Central memory CD8-positive, alpha-beta T cell (primary cell): ENCODE data around the gene PIP5K1C.
A peak's percentile ranks its signal among the peaks of the same experiment; 100 is the strongest.

Source experiments
- ATAC-seq: fragments of 150-1000 bp; cut with Tn5 transposase; replicated peaks from 2 replicates; pipeline ENCODE4 v1.10.0; 2022; ENCODE audit warnings: mild to moderate bottlenecking, moderate FRiP score, moderate number of reproducible peaks; ENCODE audit not compliant: poor library complexity, severe bottlenecking; ENCODE audit errors: extremely low read depth
- DNase-seq, 2 donors: peaks; one replicate each; pipeline ENCODE4 v3.0.0; 2021; ENCODE audit warnings: low spot score in 2 of 2
- H3K27ac Mint-ChIP-seq: one replicate; pipeline ENCODE4 v1.8.0; 2022; ENCODE audit warnings: low read depth, mild to moderate bottlenecking, moderate library complexity, mixed read lengths
- H3K27me3 Mint-ChIP-seq: one replicate; pipeline ENCODE4 v1.8.0; 2022; ENCODE audit warnings: mixed read lengths
- H3K36me3 Mint-ChIP-seq: one replicate; pipeline ENCODE4 v1.8.0; 2022; ENCODE audit warnings: mild to moderate bottlenecking, moderate library complexity, mixed read lengths; ENCODE audit not compliant: insufficient read depth
- H3K4me1 Mint-ChIP-seq: one replicate; pipeline ENCODE4 v1.8.0; 2022; ENCODE audit warnings: mixed read lengths
- H3K4me3 Mint-ChIP-seq: one replicate; pipeline ENCODE4 v1.8.0; 2022; ENCODE audit warnings: mild to moderate bottlenecking, moderate library complexity, mixed read lengths
- H3K9me3 Mint-ChIP-seq: one replicate; pipeline ENCODE4 v1.8.0; 2022; ENCODE audit warnings: mixed read lengths

Gene PIP5K1C

DNA sequence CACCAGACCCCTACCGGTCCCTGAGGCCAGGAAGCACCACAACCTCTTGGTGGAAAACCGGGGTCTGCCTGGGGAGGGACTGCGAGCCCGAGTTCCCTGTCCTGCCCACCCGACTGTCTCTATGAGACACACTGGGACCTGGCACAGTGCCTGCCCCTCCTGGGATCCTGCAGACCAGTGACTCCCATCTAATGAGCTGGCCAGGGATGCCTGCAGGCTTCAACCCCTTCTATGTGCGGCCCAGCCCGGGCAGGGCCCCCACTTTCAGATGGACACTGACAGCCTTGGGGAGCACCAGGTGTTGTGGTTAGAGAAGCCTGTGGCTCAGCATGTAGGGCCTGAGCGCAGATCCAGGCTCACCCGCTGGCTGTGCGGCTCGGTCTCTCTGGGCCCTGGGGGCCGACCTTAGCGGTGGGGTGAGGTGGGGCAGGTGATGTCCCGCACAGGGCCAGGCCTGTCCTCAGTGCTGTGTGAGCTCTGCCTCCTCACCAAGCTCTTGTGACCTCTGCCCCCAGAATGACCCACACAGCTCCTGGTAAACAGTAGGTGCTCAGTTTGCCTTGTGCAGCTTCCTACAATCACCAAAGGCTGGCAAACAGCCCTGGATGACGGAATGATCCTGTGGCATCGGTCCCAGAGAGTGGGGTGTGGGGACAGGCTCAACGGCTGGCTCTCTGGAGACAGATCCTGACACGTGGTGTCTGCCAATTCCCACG, 55.8 kb downstream of the PIP5K1C start:
- Mint-ChIP-seq H3K27ac (no peak overlapping the region), H3K9me3 (no peaks in the 10 kb centered on the region)
- no peak for ATAC-seq

DNA sequence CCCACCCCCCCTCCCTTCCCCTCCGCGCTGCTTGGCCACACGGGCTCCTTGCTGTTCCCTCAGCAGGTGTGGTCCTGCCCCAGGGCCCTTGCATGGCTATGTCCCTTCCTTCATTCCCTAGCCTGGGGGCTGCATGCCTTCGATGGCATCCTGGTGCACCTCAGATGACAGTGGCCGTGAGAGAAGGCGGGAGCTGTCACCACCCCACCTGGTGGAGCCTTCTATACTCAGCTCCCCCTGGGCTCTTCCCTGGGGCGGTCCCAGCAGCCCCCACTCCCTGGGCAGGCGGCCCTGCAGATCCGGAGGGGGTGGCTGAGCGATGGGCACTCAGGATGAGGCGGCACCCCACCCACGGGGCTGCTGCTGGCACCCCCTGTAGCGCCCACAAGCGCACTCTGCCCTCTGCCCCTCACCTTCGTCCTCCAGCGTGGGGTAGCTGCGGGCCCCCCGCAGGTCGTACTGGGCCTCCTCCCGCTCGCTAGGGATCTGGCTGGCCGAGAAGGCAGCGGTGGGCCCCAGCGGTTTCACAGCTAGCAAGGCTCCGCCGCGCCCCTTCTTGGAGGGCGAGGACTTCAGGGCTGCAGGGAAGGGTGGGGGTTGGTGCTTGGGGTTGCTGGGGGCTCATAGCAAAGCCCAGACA, 56.5 kb downstream of the PIP5K1C start:
- no peaks in the 10 kb centered on the region for H3K27me3 Mint-ChIP-seq
- no peak overlapping the region for H3K4me3 Mint-ChIP-seq
- ATAC-seq = no peak
- no peak overlapping the region for H3K27ac Mint-ChIP-seq
- DNase-seq = no peak
- H3K4me1 Mint-ChIP-seq = no peaks in the 10 kb centered on the region
- H3K36me3 Mint-ChIP-seq = peaks cover 14% of the 10 kb centered on the region
- H3K9me3 Mint-ChIP-seq = no peaks in the 10 kb centered on the region

More for the DNA sequence above, 55.8 kb downstream of the PIP5K1C start:
- DNase-seq = no peak
- H3K36me3 Mint-ChIP-seq = peaks cover 11% of the 10 kb centered on the region
- H3K4me1 Mint-ChIP-seq = no peaks in the 10 kb centered on the region
- H3K4me3 Mint-ChIP-seq = no peak overlapping the region
- H3K27me3 Mint-ChIP-seq = no peaks in the 10 kb centered on the region

DNA sequence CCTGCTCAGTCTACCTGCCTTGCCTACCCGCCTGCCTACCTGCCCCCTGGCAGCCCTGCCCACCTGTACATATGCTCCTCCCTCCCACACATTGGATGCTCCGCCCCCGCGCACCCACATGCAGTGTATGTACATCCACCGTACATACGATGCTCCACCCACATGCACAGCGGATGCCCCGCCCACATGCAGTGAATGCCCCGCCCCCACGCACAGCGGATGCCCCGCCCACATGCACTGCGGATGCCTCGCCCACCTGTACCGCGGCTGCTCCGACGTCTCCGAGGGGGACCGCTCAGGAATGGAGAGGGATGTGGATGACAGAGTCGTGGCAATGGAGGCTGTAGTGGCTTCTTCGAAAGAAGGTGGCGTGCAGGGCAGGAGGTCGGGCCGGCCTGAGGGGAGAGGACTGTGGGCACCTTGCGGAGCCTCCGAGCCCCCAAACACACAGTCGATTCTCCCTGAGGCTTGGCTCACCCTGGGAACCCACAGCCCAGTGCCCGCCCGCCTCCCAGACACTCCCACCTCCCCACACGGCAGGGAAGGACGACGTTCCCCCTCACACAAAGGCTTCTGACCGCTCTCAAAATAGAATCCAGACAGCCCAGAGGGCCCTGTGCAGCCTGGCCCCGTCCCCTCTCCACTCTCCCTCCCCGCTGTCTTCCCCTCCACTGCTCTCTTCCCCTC, 57.1 kb downstream of the PIP5K1C start:
- DNase-seq (no peak), ATAC-seq (no peak)
- no peaks in the 10 kb centered on the region for H3K9me3 Mint-ChIP-seq
- H3K27me3 Mint-ChIP-seq = no peaks in the 10 kb centered on the region
- H3K4me3 Mint-ChIP-seq = no peak overlapping the region
- H3K27ac Mint-ChIP-seq = no peak overlapping the region
- no peaks in the 10 kb centered on the region for H3K4me1 Mint-ChIP-seq
- H3K36me3 Mint-ChIP-seq = peaks cover 17% of the 10 kb centered on the region

DNA sequence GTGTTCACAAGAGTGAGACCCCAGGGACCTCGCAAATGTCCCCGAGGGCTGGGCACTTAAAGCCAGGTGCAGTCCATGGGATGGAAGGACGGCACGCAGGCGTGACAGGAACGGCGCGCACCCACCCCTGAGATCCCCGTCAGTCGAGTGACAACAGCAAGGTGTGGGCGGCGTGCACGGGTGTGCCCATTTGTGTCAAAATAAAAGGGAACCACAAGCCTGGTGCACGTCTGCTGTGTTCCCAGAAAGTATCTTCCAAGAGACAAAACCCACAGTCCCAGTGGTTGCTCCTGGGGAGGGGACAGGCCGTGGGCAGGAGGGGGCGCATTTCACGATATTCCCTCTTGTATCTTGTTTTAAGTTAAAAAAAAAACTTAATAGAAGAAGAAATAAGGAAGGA, 58.0 kb downstream of the PIP5K1C start:
- Mint-ChIP-seq H3K4me1 (no peaks in the 10 kb centered on the region), H3K27ac (no peak overlapping the region), H3K9me3 (no peaks in the 10 kb centered on the region), H3K36me3 (peaks cover 17% of the 10 kb centered on the region), H3K4me3 (no peak overlapping the region), H3K27me3 (no peaks in the 10 kb centered on the region)
- no peak for ATAC-seq
- no peak for DNase-seq

DNA sequence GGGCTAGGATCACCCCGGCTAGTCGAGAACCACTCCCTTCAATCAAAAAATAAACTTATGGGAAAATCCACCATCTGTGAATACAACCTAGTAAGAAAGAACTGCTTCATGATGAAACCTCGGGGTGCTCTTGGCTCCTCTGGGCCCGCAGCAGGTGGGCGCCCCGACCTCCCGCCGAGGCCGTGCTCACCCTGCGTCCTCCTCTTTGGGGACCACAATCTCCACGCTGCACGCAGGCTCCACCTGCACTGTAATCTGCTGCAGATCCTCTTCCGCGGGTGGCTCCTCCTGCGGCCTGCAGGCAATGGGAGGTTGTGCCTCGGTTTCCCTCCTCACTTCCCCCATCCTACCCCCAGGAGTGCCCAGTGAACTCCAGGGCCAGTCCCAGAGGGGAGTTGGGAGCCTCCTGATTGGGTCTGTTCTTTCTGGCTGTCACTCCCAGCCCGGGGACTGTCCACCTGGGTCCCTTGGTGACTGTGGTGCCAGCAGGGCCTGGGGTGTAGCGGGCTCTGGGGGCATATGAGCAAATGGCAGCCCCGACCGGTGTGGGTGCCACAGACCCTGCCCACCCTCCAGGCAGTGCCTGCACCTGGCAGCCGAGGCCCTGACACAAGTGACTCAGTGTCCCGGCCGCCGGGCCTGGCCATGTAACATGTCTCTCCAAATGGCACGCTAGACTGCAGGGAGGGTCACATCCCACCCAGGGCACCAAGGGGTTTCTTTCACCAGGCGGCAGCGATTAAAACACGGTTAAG, 58.6 kb downstream of the PIP5K1C start:
- no peak overlapping the region for H3K27ac Mint-ChIP-seq
- DNase-seq = no peak
- H3K9me3 Mint-ChIP-seq = no peaks in the 10 kb centered on the region
- ATAC-seq = no peak
- no peaks in the 10 kb centered on the region for H3K4me1 Mint-ChIP-seq
- no peak overlapping the region for H3K4me3 Mint-ChIP-seq
- no peaks in the 10 kb centered on the region for H3K27me3 Mint-ChIP-seq
- H3K36me3 Mint-ChIP-seq = peaks cover 17% of the 10 kb centered on the region

DNA sequence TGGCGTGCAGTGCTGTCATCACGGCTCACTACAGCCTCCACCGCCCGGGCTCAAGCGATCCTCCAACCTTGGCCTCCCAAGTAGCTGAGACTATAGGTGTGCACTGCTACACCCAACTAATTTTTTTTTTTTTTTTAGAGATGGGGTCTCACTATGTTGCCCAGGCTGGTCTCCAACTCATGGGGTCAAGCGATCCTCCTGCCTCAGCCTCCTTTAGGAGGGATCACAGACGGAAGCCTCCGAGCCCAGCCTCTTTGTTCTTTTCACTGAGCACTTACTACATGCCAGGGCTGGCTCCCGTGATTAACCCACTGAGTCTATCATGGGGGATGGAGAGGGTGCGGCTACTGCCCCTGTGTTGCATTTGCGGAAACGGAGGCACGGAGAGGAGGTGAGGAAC, 60.8 kb downstream of the PIP5K1C start:
- Mint-ChIP-seq H3K27ac (no peak overlapping the region), H3K9me3 (no peaks in the 10 kb centered on the region), H3K4me1 (peaks cover 2% of the 10 kb centered on the region), H3K27me3 (no peaks in the 10 kb centered on the region), H3K36me3 (peaks cover 15% of the 10 kb centered on the region), H3K4me3 (no peak overlapping the region)
- DNase-seq (no peak), ATAC-seq (no peak)

DNA sequence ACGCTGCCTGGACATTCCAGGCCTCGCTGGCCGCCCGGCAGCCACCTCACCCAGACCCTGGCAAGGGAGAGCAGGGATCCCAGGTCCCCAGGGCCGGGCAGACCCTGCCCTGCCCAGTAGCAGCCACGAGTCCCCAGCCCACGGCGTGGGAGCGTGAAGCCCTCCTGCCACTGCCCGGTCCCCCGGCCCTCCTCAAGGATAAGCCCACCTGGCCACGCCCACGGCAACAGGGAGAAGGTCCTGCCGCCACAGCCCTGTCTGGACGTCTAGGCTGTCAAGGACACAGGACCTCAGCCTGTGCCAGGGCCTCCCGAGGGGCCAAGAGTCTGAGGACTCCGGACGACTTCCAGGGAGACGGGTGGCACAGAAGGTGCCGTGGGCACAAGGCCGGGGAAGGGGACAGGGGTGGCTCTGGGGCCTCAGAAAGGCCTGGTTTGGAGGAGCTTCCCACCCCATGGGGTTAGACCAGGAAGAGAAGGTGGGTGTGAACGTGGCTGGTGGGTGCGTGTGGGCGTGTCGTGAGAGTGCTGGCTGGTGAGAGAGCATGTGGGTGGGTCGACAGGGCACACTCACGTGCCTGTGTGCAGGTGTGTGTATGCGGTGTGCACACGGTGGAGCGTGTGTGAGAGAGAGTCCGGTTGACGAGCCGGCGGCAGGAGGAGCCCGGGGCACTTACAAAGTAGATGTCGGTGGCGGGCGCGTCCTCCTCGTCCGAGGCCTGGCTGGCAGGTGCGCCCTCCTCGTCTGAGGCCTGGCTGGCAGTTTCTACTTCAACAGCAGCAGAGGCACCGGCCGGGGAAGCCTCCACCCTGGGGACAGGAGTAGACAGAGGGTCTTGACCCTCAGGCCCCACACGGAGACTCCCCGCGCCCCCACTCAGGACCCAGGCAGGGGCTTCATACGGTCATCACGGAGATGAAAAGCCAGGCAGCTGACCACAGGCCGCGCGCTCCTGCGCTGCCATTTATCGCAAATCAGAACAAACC, 61.8 kb downstream of the PIP5K1C start:
- ATAC-seq (no peak), DNase-seq (no peak)
- peaks cover 6% of the 10 kb centered on the region for H3K4me1 Mint-ChIP-seq
- H3K27me3 Mint-ChIP-seq = no peaks in the 10 kb centered on the region
- H3K36me3 Mint-ChIP-seq = peaks cover 12% of the 10 kb centered on the region
- H3K9me3 Mint-ChIP-seq = no peaks in the 10 kb centered on the region
- no peak overlapping the region for H3K4me3 Mint-ChIP-seq
- H3K27ac Mint-ChIP-seq = no peak overlapping the region

DNA sequence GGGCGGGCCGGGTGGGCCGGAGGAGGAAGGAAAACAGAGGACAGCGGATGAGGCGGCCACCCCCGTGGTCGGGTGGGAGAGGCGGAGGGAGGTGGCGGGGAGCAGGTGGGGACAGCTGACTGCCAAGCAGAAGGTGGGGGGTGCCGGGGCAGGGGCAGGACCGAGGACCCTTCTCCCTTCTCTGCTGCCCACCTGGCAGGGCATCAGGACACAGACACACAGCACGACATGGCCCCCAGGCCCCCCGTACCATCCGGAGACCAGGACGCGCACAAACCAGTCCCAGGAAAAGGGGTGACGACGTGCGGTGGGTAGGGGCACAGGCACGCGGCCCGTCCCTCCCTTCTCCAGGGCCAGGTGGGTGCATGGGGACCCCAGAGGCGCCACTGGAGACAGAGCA, 62.6 kb downstream of the PIP5K1C start:
- Mint-ChIP-seq H3K4me3 (no peak overlapping the region), H3K27me3 (no peaks in the 10 kb centered on the region), H3K4me1 (peaks cover 6% of the 10 kb centered on the region), H3K27ac (no peak overlapping the region), H3K36me3 (peaks cover 12% of the 10 kb centered on the region), H3K9me3 (no peaks in the 10 kb centered on the region)
- ATAC-seq (no peak), DNase-seq (no peak)

DNA sequence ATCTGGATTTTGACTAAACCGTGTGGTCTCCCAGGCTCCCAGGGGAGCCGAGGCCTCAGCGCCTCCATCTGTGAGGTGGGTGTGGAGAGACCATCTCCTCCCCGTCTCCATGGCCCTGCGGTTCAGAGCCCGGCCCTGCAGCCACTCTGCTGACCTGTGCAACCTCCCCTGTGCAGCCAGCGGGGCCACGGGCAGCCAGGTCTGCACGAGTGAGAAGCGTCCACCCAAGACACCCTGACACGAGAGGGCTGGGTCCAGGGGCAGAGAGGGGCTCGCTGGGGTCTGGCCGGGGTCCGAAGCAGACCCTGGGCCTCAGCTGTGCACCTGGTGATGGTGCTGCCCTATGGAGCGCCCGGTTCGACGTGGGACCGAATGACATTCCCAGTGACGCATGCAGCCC, 63.3 kb downstream of the PIP5K1C start:
- Mint-ChIP-seq H3K4me3 (no peak overlapping the region), H3K36me3 (peaks cover 12% of the 10 kb centered on the region), H3K9me3 (no peaks in the 10 kb centered on the region), H3K27ac (peak overlapping the region; percentile 67), H3K4me1 (peaks cover 6% of the 10 kb centered on the region), H3K27me3 (no peaks in the 10 kb centered on the region)
- no peak for DNase-seq
- no peak for ATAC-seq

DNA sequence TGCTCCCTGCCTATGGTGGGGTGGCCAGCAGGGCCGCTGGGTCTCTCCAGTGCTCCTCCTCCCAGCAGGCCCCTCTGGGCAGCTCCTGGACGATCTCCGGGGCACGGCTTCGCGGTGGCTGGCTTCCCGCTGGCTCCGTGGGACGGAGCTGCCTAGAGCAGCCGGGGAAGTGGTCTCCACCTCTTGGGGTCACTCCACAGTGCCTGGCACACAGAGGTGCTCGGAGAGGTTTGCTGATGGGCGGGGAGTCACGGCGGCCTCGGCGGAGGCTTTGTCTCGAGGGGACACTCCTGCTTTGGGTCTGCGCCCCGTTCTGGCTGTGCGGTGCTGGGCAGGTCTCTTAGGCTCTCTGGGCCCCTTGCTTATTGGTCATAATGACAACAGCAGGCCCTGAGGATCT, 63.8 kb downstream of the PIP5K1C start:
- DNase-seq = no peak
- H3K27ac Mint-ChIP-seq = peak overlapping the region; percentile 67
- peaks cover 11% of the 10 kb centered on the region for H3K36me3 Mint-ChIP-seq

DNA sequence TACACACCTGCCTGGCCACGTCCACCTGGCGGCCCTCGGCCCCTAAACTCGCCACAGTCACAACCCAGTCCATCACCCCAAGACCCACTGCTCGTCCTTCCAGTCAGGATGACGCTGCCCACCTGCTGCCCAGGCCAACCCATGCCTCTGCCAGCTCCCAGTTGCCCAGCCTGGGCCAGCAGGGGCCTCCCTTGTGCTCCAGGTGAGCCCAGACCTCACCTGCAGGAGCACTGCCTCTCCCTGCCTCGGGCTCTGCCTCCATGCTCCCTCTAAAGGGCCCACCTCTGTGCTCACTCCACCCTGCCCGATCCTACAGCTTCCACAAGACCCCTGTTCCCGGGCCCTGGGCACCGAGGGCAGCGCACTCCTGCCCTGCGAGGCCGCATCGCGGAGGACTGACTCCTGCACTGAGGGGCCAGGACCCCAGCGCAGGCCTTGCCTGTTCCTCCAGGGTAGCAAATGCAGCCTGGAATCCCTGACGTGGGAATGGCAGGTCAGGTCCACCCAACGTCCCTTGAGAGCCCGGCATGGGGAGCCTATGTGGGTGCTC, 65.7 kb downstream of the PIP5K1C start:
- Mint-ChIP-seq H3K27ac (peak overlapping the region; percentile 11), H3K36me3 (peaks cover 8% of the 10 kb centered on the region), H3K9me3 (no peaks in the 10 kb centered on the region), H3K4me1 (peaks cover 6% of the 10 kb centered on the region), H3K27me3 (no peaks in the 10 kb centered on the region), H3K4me3 (no peak overlapping the region)
- DNase-seq = no peak
- ATAC-seq = no peak

More for the DNA sequence above, 63.8 kb downstream of the PIP5K1C start:
- Mint-ChIP-seq H3K27me3 (no peaks in the 10 kb centered on the region), H3K9me3 (no peaks in the 10 kb centered on the region), H3K4me1 (peaks cover 6% of the 10 kb centered on the region), H3K4me3 (no peak overlapping the region)
- ATAC-seq = no peak
